HG02973 (cell line): ENCODE results near the gene SRGAP1.
"Not testable (repeated sequence)": the region's sequence is repeated elsewhere in the genome, so short reads cannot be mapped to it uniquely, and the experiment has no call there.

Experiments
- ATAC-seq: cut with Tn5 transposase; IDR thresholded peaks from one replicate; pipeline ENCODE4 v1.9.1; 2021; ENCODE audit warnings: moderate library complexity; ENCODE audit not compliant: unreplicated experiment

The SRGAP1 gene

GRCh38 chr12:64187370-64187769 is 342.9 kb downstream of the SRGAP1 start:
- ATAC-seq = no peak

GRCh38 chr12:64187794-64188193 is 343.3 kb downstream of the SRGAP1 start:
- no peak for ATAC-seq

- no peak for ATAC-seq
These were observed 345.0 kb downstream of the SRGAP1 start for GRCh38 chr12:64189530-64189929.

GRCh38 chr12:64190140-64190539 is 345.6 kb downstream of the SRGAP1 start:
- ATAC-seq = no peak

GRCh38 chr12:64192644-64193444 is 348.3 kb downstream of the SRGAP1 start:
- peak; percentile 98 for ATAC-seq

- ATAC-seq = no peak
These were observed 349.4 kb downstream of the SRGAP1 start for GRCh38 chr12:64193931-64194330.

GRCh38 chr12:64194333-64195149 is 350.0 kb downstream of the SRGAP1 start:
- no peak for ATAC-seq

- not testable (repeated sequence) for ATAC-seq
These were observed 351.3 kb downstream of the SRGAP1 start for GRCh38 chr12:64195841-64196240.

- ATAC-seq = no peak
These were observed 358.5 kb downstream of the SRGAP1 start for GRCh38 chr12:64203036-64203435.

- ATAC-seq = no peak
These were observed 359.3 kb downstream of the SRGAP1 start for GRCh38 chr12:64203775-64204174.

GRCh38 chr12:64205542-64205941 is 361.0 kb downstream of the SRGAP1 start:
- ATAC-seq = no peak

GRCh38 chr12:64207453-64207852 is 363.0 kb downstream of the SRGAP1 start:
- no peak for ATAC-seq
